ENCODE data around the gene TRIM63. TPM values are rescaled to one million over a fixed set of nuclear protein-coding genes. Genes with fewer than 3 reads are reported as not detected.

Gene TRIM63
- total and polyA plus RNA-seq, 2 of the 13 experiments (the other 11 are each of a cell fraction or from before 2014, with no cell fraction given), result not detected

- TF ChIP-seq, protein P1, sequence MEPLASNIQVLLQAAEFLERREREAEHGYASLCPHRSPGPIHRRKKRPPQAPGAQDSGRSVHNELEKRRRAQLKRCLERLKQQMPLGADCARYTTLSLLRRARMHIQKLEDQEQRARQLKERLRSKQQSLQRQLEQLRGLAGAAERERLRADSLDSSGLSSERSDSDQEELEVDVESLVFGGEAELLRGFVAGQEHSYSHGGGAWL (CRISPR knock-in tag; IDR thresholded peaks at IDR 0.05), result peak; percentile 43; the same call in 1 of the 2 replicates
- TF ChIP-seq SAFB2 (CRISPR knock-in tag; IDR thresholded peaks at IDR 0.05; ENCODE audit: borderline replicate concordance, low read depth) (peak; percentile 66; the same call in 1 of the 2 replicates), SIN3A (IDR thresholded peaks at IDR 0.05; ENCODE audit: borderline replicate concordance, low read depth, low read length) (peak; percentile 54; the same call in 1 of the 2 replicates), ZFP90 (CRISPR knock-in tag; IDR thresholded peaks at IDR 0.05; ENCODE audit: borderline replicate concordance) (no peak), ZNF629 (CRISPR knock-in tag; conservative IDR thresholded peaks at IDR 0.05) (no peak), CC2D1A (CRISPR knock-in tag; IDR thresholded peaks at IDR 0.05) (no peak), TAF1 (CRISPR knock-in tag; IDR thresholded peaks at IDR 0.05) (peak; percentile 73), ZNF572 (CRISPR knock-in tag; IDR thresholded peaks at IDR 0.05) (0 out of 2 replicates have a peak, but pooled peaks have one; percentile 53), RFXANK (CRISPR knock-in tag; IDR thresholded peaks at IDR 0.05) (no peak), CCDC6 (CRISPR knock-in tag; IDR thresholded peaks at IDR 0.05) (no peak), ATF2 (CRISPR knock-in tag; IDR thresholded peaks at IDR 0.05) (peak; percentile 15; the same call in 1 of the 2 replicates), CHD2 (IDR thresholded peaks at IDR 0.05; ENCODE audit: low read depth, low read length) (no peak), ZNF546 (CRISPR knock-in tag; conservative IDR thresholded peaks at IDR 0.05) (peak; percentile 27), TGIF2 (CRISPR knock-in tag; IDR thresholded peaks at IDR 0.05) (no peak), HOXD1 (CRISPR knock-in tag; IDR thresholded peaks at IDR 0.05) (no peak), ZNF335 (CRISPR knock-in tag; IDR thresholded peaks at IDR 0.05) (0 out of 2 replicates have a peak, but pooled peaks have one; percentile 6), ZNF230 (CRISPR knock-in tag; IDR thresholded peaks at IDR 0.05) (no peak), ZNF232 (CRISPR knock-in tag; IDR thresholded peaks at IDR 0.05; ENCODE audit: borderline replicate concordance) (peak; percentile 43; the same call in 1 of the 2 replicates), GTF3A (CRISPR knock-in tag; conservative IDR thresholded peaks at IDR 0.05) (no peak), NCOA2 (CRISPR knock-in tag; IDR thresholded peaks at IDR 0.05) (peak; percentile 25; the same call in 1 of the 2 replicates), HMGA1 (CRISPR knock-in tag; conservative IDR thresholded peaks at IDR 0.05) (no peak)
- TF ChIP-seq, protein P2, sequence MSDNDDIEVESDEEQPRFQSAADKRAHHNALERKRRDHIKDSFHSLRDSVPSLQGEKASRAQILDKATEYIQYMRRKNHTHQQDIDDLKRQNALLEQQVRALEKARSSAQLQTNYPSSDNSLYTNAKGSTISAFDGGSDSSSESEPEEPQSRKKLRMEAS (IDR thresholded peaks at IDR 0.05), result peak; percentile 76
- TF ChIP-seq, protein P3, sequence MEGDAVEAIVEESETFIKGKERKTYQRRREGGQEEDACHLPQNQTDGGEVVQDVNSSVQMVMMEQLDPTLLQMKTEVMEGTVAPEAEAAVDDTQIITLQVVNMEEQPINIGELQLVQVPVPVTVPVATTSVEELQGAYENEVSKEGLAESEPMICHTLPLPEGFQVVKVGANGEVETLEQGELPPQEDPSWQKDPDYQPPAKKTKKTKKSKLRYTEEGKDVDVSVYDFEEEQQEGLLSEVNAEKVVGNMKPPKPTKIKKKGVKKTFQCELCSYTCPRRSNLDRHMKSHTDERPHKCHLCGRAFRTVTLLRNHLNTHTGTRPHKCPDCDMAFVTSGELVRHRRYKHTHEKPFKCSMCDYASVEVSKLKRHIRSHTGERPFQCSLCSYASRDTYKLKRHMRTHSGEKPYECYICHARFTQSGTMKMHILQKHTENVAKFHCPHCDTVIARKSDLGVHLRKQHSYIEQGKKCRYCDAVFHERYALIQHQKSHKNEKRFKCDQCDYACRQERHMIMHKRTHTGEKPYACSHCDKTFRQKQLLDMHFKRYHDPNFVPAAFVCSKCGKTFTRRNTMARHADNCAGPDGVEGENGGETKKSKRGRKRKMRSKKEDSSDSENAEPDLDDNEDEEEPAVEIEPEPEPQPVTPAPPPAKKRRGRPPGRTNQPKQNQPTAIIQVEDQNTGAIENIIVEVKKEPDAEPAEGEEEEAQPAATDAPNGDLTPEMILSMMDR (CRISPR knock-in tag; IDR thresholded peaks at IDR 0.05), result peak; percentile 29; the same call in 1 of the 2 replicates
- TF ChIP-seq, protein P4, sequence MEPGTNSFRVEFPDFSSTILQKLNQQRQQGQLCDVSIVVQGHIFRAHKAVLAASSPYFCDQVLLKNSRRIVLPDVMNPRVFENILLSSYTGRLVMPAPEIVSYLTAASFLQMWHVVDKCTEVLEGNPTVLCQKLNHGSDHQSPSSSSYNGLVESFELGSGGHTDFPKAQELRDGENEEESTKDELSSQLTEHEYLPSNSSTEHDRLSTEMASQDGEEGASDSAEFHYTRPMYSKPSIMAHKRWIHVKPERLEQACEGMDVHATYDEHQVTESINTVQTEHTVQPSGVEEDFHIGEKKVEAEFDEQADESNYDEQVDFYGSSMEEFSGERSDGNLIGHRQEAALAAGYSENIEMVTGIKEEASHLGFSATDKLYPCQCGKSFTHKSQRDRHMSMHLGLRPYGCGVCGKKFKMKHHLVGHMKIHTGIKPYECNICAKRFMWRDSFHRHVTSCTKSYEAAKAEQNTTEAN (CRISPR knock-in tag; conservative IDR thresholded peaks at IDR 0.05), result no peak
- TF ChIP-seq, protein P5, sequence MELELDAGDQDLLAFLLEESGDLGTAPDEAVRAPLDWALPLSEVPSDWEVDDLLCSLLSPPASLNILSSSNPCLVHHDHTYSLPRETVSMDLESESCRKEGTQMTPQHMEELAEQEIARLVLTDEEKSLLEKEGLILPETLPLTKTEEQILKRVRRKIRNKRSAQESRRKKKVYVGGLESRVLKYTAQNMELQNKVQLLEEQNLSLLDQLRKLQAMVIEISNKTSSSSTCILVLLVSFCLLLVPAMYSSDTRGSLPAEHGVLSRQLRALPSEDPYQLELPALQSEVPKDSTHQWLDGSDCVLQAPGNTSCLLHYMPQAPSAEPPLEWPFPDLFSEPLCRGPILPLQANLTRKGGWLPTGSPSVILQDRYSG (CRISPR knock-in tag; IDR thresholded peaks at IDR 0.05), result peak; percentile 23; the same call in 1 of the 2 replicates
Observed at GRCh38 chr1:26110731-26111529, 43.5 kb upstream of the TRIM63 start (continued).
